ENCODE data around the gene PAGE2. TPM values are rescaled to one million over a fixed set of nuclear protein-coding genes. Genes with fewer than 3 reads are reported as not detected.

The PAGE2 gene
- total and polyA plus RNA-seq, 2 experiments from 2014 or later = not detected

- Histone ChIP-seq H2AFZ (no peak overlapping the region), H3K79me2 (replicated peaks; ENCODE audit: insufficient read depth) (no peaks in the 10 kb centered on the region), H3K4me1 (ENCODE audit: insufficient read depth) (no peaks in the 10 kb centered on the region; the same call in 1 of the 2 replicates), H3K4me3 (no peak overlapping the region), H3K36me3 (ENCODE audit: insufficient read depth) (no peaks in the 10 kb centered on the region), H4K20me1 (replicated peaks; ENCODE audit: insufficient read depth) (no peaks in the 10 kb centered on the region), H3K4me2 (no peak overlapping the region), H3K9me2 (ENCODE audit: insufficient read depth) (no peaks in the 10 kb centered on the region), H3K27ac (ENCODE audit: low read depth) (no peak overlapping the region), H3K27me3 (ENCODE audit: insufficient read depth) (no peaks in the 10 kb centered on the region), H3F3A (replicated peaks; ENCODE audit: low read depth) (no peaks in the 10 kb centered on the region)
- H3K4me1 Mint-ChIP-seq = no peaks in the 10 kb centered on the region
- DNase-seq (ENCODE audit: low spot score) (no peak), ATAC-seq (no peak)
- TF ChIP-seq, protein P1, sequence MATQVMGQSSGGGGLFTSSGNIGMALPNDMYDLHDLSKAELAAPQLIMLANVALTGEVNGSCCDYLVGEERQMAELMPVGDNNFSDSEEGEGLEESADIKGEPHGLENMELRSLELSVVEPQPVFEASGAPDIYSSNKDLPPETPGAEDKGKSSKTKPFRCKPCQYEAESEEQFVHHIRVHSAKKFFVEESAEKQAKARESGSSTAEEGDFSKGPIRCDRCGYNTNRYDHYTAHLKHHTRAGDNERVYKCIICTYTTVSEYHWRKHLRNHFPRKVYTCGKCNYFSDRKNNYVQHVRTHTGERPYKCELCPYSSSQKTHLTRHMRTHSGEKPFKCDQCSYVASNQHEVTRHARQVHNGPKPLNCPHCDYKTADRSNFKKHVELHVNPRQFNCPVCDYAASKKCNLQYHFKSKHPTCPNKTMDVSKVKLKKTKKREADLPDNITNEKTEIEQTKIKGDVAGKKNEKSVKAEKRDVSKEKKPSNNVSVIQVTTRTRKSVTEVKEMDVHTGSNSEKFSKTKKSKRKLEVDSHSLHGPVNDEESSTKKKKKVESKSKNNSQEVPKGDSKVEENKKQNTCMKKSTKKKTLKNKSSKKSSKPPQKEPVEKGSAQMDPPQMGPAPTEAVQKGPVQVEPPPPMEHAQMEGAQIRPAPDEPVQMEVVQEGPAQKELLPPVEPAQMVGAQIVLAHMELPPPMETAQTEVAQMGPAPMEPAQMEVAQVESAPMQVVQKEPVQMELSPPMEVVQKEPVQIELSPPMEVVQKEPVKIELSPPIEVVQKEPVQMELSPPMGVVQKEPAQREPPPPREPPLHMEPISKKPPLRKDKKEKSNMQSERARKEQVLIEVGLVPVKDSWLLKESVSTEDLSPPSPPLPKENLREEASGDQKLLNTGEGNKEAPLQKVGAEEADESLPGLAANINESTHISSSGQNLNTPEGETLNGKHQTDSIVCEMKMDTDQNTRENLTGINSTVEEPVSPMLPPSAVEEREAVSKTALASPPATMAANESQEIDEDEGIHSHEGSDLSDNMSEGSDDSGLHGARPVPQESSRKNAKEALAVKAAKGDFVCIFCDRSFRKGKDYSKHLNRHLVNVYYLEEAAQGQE (IDR thresholded peaks at IDR 0.05; ENCODE audit: unreplicated experiment) = no peak
- no peak for TF ChIP-seq POLR2AphosphoS5 (IDR thresholded peaks at IDR 0.05; ENCODE audit: low read depth)
- no peak for TF ChIP-seq ETS1 (IDR thresholded peaks at IDR 0.05)
- TF ChIP-seq NANOG (IDR thresholded peaks at IDR 0.05; ENCODE audit: borderline replicate concordance) = no peak
- no peak for TF ChIP-seq EZH2 (IDR thresholded peaks at IDR 0.05; ENCODE audit: low read depth, unreplicated experiment)
- no peak for TF ChIP-seq JUNB (IDR thresholded peaks at IDR 0.05; ENCODE audit: unreplicated experiment)
- no peak for TF ChIP-seq ZNF462 (CRISPR knock-in tag; IDR thresholded peaks at IDR 0.05)
- no peak for TF ChIP-seq EZH2phosphoT487 (IDR thresholded peaks at IDR 0.05; ENCODE audit: unreplicated experiment)
- TF ChIP-seq STAT1 (IDR thresholded peaks at IDR 0.05; ENCODE audit: unreplicated experiment) = no peak
- no peak for TF ChIP-seq CREB1 (CRISPR knock-in tag; IDR thresholded peaks at IDR 0.05; ENCODE audit: low read depth)
- no peak for TF ChIP-seq ZNF114 (CRISPR knock-in tag; IDR thresholded peaks at IDR 0.05)
- no peak for TF ChIP-seq ZNF331 (CRISPR knock-in tag; IDR thresholded peaks at IDR 0.05; ENCODE audit: low read depth)
- no peak for TF ChIP-seq CTCF (conservative IDR thresholded peaks at IDR 0.05; ENCODE audit: low read depth in 2 of 2)
- H3K9me3 Mint-ChIP-seq = no peaks in the 10 kb centered on the region
- no peak overlapping the region for H3K27ac Mint-ChIP-seq
- peaks cover 2% of the 10 kb centered on the region for H3K27me3 Mint-ChIP-seq (ENCODE audit: insufficient read depth, low read depth, poor library complexity)
- H3K36me3 Mint-ChIP-seq (ENCODE audit: low read depth) = no peaks in the 10 kb centered on the region
- no peak overlapping the region for H3K4me3 Mint-ChIP-seq
Observed at GRCh38 chrX:55111578-55112254, 22.9 kb downstream of the PAGE2 start.
